Left lobe of liver (tissue), 2 donors: ENCODE measurements around the gene UGT1A3. TPM values are rescaled to one million over a fixed set of nuclear protein-coding genes. Genes with fewer than 3 reads are reported as not detected.
"Not testable (repeated sequence)": the region's sequence is repeated elsewhere in the genome, so short reads cannot be mapped to it uniquely, and the experiment has no call there.

Experiments
- ATAC-seq: fragments of 200-7000 bp; cut with Tn5 transposase; one replicate; pipeline ENCODE4 v1.9.1; 2020; ENCODE audit warnings: mild to moderate bottlenecking, moderate library complexity
- DNase-seq: peaks from one replicate; pipeline ENCODE4 v3.0.0-alpha.2; 2020; ENCODE audit warnings: low spot score
- total RNA-seq: library from RNA; stranded (reverse); gene quantifications from one replicate; pipeline ENCODE4 v1.2.1, GENCODE V29; 2021
- donor health status: DM: no; HTN: no; CAD: no; lungs with moderate emphysema.
- donor health status: DM: no; HTN: yes; CAD: no.

The UGT1A3 gene
- total RNA-seq, 1 donor from 2014 or later, result 52.8 TPM

DNA sequence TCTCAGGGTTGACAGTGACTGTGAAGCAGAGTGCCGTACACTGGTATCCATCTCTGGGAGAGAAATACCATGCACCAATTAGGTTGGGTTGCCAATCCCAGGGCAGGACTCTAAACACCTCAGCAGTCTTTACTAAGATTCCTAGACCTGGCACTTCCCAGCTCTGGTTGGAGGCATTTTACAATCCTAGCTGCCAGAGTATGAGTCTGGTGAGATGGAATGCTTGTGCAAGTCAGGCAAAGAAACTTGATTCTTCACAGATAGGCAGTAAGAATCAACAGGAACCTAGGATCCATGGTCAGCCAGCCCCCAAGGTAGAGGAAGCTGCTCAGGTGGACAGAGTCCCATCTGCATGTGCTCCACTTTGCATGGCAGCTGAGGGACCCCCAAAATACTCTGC lies 22.1 kb upstream of the UGT1A3 start:
- ATAC-seq (peak; percentile 7), DNase-seq (no peak)

DNA sequence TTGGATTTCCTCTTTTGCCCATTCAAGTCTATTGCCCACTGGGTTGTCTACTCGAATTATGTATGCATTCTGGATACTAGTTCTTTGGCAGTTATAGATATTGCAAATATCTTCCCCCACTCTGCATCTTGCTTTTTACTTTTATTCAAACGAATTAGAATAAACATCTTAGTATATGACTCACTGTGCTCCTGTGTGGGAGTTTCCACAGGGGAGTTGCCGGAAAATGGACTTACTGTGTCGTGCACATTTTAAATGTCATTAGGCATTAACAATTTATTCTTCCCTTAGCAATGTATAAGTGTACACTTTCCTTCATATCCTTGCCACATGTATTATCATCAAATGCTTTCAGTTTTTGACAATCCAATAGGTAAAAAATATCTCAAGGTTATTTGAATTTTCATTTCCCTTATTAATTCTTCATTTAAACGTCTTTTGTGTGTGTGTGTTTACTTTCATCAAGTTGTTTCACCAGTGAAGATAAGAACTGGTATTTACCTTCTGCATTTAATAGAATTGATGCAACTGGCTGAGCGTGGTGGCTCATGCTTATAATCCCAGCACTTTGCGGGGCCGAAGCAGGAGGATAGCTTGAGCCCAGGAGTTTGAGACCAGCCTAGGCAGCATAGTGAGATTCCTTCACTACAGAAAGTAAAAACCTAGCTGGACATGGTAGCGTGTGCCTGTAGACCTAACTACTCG lies 20.8 kb upstream of the UGT1A3 start:
- DNase-seq (no peak), ATAC-seq (no peak)

DNA sequence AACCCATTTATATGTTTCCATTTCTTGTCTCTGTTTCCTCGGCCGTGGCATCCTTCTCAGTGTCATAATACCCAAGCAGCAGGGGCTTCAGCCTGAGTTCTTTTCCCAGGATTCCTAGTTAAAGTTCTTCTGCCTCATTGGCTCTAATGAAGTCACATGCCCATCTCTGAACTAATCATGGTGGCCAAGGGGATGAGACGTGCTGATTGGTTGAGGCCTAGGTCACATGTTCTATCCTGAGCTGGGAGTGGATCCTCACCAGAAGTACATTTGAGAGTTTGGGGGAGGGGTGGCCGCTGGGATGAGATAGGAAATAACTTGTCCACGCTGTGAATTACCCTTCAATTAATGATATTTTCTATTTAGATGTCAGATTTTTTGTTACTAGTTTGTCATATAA lies 19.9 kb upstream of the UGT1A3 start:
- no peak for DNase-seq
- no peak for ATAC-seq

DNA sequence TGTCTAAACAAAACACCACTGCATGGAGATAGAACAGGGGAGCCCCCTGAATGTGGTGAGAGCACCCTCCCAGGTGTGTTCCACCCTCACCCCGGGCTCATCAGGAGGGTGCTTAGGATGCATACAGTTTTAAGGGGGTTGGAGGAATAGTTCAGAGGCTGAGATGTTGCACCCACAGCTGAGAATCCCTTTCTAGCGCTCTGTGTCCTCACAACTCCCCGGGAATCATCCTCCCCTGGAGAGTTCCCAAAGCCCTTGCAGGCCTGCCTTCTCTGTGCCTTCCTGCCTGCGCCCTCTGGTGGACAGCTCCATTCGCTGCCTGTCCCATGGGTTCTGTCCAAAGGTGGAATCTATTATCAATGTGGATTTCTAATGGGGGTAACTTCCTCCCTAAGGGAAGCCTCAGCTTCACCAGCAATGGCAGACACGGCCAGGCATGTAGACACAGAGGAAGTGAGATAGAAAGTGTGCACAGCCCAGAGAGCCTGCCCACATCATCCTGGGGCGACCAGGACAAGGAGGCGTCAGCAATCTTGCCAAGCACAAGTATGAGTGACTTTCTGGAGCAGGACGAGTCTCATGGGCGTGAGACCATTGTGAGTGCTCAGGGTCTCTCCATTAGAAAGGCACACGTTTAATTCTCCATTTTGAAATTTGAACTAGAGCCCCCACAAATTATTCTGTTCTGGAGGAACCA lies 17.4 kb upstream of the UGT1A3 start:
- DNase-seq, result peak; percentile 86
- ATAC-seq, result peak; percentile 95

DNA sequence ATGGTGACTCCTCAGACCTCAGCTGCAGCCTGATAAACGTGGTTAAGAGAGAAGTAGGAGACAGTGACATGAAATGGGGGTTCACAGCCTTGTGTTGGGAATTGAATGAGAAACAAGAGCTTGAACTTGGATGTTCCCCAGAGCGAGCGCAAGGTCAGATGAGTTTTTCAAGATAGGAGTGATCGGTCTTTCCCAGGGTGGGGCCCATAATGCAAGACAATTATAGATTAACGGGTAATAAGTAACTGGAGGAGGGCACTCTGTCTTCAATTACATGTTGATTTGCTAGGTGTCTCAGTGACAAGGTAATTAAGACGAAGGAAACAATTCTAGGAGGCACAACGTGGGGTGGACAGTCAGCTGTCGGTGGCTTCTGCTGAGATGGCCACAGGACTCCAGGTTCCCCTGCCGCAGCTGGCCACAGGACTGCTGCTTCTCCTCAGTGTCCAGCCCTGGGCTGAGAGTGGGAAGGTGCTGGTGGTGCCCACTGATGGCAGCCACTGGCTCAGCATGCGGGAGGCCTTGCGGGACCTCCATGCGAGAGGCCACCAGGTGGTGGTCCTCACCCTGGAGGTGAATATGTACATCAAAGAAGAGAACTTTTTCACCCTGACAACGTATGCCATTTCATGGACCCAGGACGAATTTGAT lies 16.1 kb upstream of the UGT1A3 start, which contains the start of gene UGT1A5:
Gene UGT1A5 (plus strand): TSS at position 297 of the 651 bp plus-strand sequence. CDS start 85 bp downstream, at position 382.
- no peak for DNase-seq
- no peak for ATAC-seq

DNA sequence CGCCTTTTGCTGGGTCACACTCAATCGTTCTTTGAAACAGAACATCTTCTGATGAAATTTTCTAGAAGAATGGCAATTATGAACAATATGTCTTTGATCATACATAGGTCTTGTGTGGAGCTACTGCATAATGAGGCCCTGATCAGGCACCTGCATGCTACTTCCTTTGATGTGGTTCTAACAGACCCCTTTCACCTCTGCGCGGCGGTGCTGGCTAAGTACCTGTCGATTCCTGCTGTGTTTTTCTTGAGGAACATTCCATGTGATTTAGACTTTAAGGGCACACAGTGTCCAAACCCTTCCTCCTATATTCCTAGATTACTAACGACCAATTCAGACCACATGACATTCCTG lies 15.6 kb upstream of the UGT1A3 start:
- ATAC-seq, result no peak
- no peak for DNase-seq

DNA sequence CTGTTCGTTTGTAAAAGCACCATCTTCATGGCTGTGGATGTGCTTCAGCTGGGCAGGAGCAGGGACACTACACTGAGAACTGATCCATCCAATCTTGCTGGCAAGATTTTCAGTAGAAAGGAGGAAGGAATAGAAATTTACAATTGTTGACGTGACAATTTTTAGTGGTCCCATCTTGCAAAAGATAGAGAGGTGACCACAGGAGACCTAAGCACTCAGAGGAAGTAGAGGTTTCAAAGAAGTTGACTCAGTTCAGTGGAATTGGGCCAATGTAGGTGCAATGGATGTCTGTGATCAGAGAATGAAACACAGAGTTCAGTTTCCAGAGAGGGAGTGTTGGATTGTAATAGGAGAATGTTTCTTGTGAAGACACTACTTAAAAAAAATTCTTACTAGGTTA lies 14.7 kb upstream of the UGT1A3 start:
- DNase-seq (no peak), ATAC-seq (no peak)

DNA sequence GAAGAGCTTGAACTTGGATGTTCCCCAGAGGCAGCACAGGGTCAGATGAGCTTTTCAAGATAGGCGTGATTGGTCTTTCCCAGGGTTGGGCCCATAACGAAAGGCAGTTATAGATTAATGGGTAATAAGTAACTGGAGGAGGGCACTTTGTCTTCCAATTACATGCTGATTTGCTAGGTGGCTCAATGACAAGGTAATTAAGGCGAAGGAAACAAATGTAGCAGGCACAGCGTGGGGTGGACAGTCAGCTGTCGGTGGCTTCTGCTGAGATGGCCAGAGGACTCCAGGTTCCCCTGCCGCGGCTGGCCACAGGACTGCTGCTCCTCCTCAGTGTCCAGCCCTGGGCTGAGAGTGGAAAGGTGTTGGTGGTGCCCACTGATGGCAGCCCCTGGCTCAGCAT lies 10.3 kb upstream of the UGT1A3 start, which contains the start of gene UGT1A4:
Gene UGT1A4 (plus strand): TSS at position 185 of the 400 bp plus-strand sequence. CDS start 85 bp downstream, at position 270.
- peak; percentile 88 for DNase-seq
- peak; percentile 85 for ATAC-seq

DNA sequence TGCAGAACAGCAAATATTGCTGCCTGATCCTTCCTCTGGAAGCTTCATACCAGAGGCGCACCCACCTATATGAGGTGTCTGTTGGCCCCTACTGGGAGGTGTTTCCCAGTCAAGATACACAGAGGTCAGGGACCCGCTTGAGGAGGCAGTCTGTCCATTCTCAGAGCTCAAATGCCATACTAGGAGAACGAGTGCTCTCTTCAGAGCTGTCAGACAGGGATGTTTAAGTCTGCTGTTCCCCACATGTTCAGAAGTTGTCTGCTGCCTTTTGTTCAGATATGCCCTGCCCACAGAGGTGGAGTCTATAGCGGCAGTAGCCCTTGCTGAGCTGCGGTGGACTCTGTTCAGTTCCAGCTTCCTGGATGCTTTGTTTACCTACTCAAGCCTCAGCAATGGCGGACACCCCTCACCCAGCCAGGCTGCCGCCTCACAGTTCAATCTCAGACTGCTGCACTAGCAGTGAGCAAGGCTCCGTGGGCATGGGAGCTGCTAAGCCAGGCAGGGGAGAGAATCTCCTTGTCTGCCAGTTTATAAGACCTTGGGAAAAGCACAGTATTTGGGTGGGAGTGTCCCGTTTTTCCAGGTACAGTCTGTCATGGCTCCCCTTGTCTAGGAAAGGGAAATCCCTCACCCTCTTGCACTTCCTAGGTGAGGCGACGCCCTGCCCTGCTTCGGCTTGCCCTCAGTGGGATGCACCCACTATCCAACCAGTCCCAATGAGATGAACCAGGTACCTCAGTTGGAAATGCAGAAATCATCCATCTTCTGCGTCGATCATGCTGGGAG lies 8.2 kb downstream of the UGT1A3 start:
- not testable (repeated sequence) for DNase-seq
- ATAC-seq, result peak; percentile 72

DNA sequence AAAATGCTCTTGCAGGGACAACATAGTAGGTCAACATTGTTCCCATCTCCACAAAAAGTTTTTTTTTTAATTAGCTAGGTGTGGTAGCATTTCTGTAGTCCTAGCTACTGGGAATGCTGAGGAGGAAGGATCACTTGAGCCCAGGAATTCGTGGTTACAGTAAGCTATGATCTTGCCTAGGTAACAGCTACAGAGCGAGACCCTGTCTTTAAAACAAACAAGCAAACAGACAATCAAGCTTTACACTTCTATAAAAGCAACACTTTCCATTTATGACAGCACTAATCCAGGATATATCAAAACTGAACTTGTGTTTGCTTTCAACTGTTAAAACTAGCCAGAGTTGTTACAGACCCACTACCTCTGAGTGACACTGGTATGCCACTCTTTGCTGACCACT lies 12.0 kb downstream of the UGT1A3 start:
- DNase-seq (no peak), ATAC-seq (no peak)

DNA sequence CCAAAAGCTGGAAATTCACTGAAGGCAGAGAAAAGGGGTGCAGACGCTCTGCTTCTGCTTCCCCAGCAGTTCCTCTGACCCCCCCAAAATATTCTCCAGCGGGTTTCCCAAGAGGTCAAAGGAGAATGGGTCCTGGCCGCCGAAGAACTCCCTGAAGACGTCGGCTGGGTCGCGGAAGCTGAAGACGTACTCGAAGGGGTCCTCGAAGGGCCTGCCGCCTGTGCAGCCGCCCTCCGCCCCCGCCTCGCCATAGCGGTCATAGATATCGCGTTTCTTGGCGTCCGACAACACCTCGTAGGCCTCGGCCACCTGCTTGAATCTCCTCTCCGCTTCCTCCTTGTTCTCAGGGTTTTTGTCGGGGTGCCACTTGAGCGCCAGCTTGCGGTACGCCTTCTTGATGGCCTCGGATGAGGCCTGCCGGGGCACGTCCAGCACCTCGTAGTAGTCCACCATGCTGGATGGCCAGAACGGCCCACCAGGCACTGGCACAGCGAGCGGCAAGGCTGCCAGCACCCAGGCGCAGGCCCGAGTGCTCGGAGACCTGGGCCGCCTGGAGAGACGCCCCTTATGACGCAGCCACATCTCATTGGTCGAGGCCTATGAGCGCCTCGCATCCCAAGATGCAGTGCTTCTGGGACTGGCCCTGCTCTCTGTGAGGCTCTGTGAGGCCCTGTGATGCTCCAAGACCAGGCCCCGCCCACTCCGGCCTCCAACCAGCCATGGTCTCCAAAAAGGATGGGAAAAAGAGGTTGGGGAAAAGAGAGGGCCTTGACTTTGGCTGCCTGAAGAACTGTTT lies 14.8 kb downstream of the UGT1A3 start:
- ATAC-seq, result peak; percentile 3
- DNase-seq, result no peak

DNA sequence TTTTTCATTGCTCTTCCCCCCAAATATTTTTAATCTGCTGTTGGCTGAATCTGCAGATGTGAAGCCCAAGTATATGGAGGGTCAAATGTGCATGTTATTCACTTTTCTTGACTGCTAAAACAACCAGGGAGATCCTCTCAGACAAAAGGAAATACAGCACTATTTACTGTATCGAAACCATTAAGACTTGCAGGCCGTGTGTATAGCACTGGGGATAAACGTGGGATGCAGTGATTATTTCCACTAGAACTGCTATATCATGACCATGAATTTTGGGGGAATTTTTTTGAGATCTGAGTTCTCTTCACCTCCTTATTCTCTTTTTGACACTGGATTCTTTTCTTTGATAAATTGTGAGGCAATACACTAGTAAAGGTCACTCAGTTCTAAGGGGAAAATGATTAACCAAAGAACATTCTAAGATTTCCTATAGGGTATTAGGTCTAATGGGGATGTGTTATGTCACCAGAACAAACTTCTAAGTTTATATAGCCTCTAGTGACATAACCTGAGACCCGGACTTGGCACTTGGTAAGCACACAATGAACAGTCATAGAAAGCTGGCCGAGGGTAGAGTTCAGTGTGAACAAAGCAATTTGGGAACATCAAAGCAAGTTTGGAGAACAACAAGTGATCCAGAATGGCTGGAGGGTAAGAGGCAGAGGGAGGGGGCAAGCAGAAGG lies 16.4 kb downstream of the UGT1A3 start:
- DNase-seq (peak; percentile 75), ATAC-seq (peak; percentile 54)

DNA sequence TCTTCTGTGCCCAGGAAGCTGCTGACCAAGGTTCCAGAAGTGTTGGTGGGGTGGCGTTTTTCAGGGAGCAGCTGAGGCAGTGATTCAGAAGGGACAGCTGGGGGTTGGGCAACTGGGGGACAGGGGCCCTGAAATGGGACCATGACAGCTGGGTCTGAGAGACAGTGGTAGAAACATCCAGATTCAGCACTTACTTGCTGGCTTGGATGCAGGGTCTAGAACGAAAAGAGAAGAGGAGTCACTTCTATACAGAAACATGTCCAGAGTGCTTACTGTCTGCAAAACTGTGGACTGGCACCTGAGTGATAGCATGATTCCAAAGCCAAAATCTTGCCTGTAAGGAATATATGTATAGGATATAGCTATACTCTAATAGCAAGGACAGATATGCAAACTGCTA lies 17.0 kb downstream of the UGT1A3 start:
- DNase-seq, ATAC-seq: not testable (repeated sequence)

DNA sequence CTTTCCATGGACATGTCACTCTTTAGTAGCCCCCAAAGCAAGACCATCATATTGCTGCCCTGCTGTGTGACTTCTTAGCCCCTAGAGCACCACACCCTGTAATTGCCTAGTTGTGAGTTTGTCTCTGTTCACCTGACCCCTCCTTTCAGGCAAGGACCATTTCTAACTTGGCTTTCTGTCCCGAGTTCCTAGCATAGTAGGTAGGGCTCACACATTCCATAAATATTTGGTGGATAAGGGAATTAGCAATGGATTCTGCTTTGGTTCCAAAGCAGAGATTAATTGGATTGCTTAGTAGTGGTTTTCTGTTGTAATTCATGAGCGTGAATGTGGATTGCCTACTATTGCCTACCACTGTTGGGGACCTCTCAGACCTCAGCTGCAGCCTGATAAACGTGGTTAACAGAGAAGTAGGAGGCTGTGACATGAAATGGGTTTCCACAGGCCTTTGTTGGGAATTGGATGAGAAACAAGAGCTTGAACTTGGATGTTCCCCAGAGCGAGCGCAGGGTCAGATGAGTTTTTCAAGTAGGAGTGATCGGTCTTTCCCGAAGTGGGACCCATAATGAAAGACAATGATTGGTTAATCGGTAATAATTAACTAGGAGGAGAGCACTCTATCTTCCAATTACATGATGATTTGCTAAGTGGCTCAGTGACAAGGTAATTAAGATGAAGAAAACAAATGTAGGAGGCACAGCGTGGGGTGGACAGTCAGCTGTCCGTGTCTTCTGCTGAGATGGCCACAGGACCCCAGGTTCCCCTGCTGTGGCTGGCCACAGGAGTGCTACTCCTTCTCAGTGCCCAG lies 17.8 kb downstream of the UGT1A3 start:
- peak; percentile 33 for ATAC-seq
- no peak for DNase-seq

DNA sequence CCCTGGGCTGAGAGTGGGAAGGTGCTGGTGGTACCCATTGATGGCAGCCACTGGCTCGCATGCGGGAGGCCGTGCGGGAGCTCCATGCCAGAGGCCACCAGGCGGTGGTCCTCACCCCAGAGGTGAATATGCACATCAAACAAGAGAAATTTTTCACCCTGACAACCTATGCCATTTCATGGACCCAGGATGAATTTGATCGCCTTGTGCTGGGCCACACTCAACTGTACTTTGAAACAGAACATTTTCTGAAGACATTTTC lies 18.4 kb downstream of the UGT1A3 start:
- DNase-seq, result no peak
- ATAC-seq, result no peak

DNA sequence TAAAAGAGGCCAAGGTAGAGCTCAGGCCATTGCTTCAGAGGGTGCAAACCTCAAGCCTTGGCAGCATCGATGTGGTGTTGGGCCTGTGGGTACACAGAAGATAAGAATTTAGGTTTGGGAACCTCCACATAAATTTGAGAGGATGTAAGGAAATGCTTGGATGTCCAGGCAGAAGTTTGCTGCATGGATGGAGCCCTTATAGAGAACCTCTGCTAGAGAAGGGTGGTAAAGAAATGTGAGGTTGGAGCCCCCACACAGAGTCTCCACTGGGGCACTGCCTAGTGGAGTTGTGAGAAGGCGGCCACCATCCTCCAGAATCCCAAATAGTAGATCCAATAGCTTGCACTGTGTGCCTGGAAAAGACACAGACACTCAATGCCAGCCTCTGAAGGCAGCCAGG lies 21.8 kb downstream of the UGT1A3 start:
- not testable (repeated sequence) for ATAC-seq, DNase-seq

DNA sequence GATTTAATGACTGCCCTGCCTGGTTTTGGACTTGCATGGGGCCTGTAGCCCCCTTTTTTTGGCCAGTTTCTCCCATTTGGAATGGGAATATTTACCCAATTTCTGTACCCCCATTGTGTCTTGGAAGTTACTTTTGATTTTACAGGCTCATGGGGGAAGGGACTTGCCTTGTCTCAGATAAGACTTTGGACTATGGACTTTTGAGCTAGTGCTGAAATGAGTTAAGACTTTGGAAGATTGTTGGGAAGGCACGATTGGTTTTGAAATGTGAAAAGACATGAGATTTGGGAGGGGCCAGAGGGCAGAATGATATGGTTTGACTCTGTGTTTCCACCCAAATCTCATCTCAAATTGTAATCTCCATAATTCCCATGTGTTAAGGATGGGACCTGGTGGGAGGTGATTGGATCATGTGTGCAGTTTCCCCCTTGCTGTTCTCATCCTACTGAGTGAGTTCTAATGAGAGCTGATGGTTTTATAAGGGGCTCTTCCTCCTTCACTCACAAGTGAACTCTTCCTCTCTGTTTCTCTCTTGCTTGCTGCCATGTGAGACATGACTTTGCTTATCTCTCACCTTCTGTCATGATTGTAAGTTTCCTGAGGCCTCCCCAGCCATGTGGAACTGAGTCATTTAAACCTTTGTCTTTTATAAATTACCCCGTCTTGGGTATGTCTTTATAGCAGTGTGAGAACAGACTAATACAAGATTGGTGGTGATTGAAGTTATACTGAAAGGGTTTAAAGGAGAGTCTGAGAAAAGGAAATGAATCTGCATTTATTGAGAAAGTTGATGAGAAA lies 22.6 kb downstream of the UGT1A3 start:
- not testable (repeated sequence) for DNase-seq, ATAC-seq
